CD14-positive monocyte (primary cell): Measurements from ENCODE around the gene RPTOR. TPM values are rescaled to one million over a fixed set of nuclear protein-coding genes. Genes with fewer than 3 reads are reported as not detected.

Experiments used
- DNase-seq, 3 donors: peaks; one replicate each; pipeline ENCODE4 v3.0.0-alpha.2; 2011 to 2022
- H2AFZ ChIP-seq: 2 replicates; pipeline ENCODE4 v1.6.0; 2012; ENCODE audit warnings: mild to moderate bottlenecking, low read depth, low read length, inconsistent platforms; ENCODE audit not compliant: insufficient read depth, poor library complexity, severe bottlenecking
- H3K27ac ChIP-seq, 2 donors: 1 replicate in 1 of 2; 2 replicates in 1 of 2; pipeline ENCODE4 v1.5.1; 2012 to 2013; ENCODE audit warnings: low read length in 2 of 2, control low read depth in 1 of 2, inconsistent platforms in 1 of 2, low read depth in 1 of 2, mild to moderate bottlenecking in 1 of 2
- H3K27me3 ChIP-seq, 2 donors: one replicate each; pipeline versions ENCODE4 v1.6.0 to v1.6.1; 2011 to 2013; ENCODE audit warnings: low read length in 2 of 2; ENCODE audit not compliant: control insufficient read depth in 2 of 2, insufficient read depth in 2 of 2
- H3K36me3 ChIP-seq, 2 donors: replicated peaks in 1 of 2; 1 replicate in 1 of 2; 2 replicates in 1 of 2; pipeline versions ENCODE4 v1.5.1 to v1.6.1; 2012 to 2013; ENCODE audit warnings: low read length in 2 of 2, control low read depth in 1 of 2, inconsistent platforms in 1 of 2, mild to moderate bottlenecking in 1 of 2; ENCODE audit not compliant: insufficient read depth in 2 of 2, control insufficient read depth in 1 of 2
- H3K4me1 ChIP-seq, 2 donors: 1 replicate in 1 of 2; 2 replicates in 1 of 2; pipeline versions ENCODE4 v1.5.1 to v1.6.1; 2012 to 2013; ENCODE audit warnings: low read length in 2 of 2, control low read depth in 1 of 2, inconsistent platforms in 1 of 2, mild to moderate bottlenecking in 1 of 2, moderate library complexity in 1 of 2; ENCODE audit not compliant: insufficient read depth in 2 of 2, control insufficient read depth in 1 of 2
- H3K4me2 ChIP-seq: replicated peaks from 2 replicates; pipeline ENCODE3; 2012; ENCODE audit warnings: low read length, moderate library complexity, mild to moderate bottlenecking; ENCODE audit not compliant: poor library complexity, severe bottlenecking; ENCODE audit errors: extremely low read depth
- H3K4me3 ChIP-seq, 3 experiments: fragments of 200-600 bp in 1 of 3; sonication (generic) in 1 of 3; replicated peaks in 1 of 3; 1 replicate in 2 of 3; 2 replicates in 1 of 3; pipeline ENCODE4 v1.5.1; 2011 to 2013; ENCODE audit warnings: low read length in 3 of 3, mild to moderate bottlenecking in 3 of 3, control low read depth in 2 of 3, low read depth in 2 of 3, inconsistent platforms in 1 of 3, moderate library complexity in 1 of 3
- H3K79me2 ChIP-seq: 2 replicates; pipeline ENCODE4 v1.6.0; 2012; ENCODE audit warnings: mild to moderate bottlenecking, control low read depth, inconsistent platforms, low read length, moderate library complexity; ENCODE audit not compliant: insufficient read depth
- H3K9ac ChIP-seq: 2 replicates; pipeline ENCODE4 v1.6.0; 2017; ENCODE audit warnings: low read length, mild to moderate bottlenecking; ENCODE audit not compliant: insufficient read depth, poor library complexity, severe bottlenecking
- H3K9me3 ChIP-seq, 2 donors: replicated peaks in 1 of 2; 1 replicate in 1 of 2; 2 replicates in 1 of 2; pipeline versions ENCODE4 v1.5.1 to v1.6.1; 2012 to 2013; ENCODE audit warnings: low read length in 2 of 2, control low read depth in 1 of 2; ENCODE audit not compliant: control insufficient read depth in 1 of 2, insufficient read depth in 1 of 2
- H4K20me1 ChIP-seq: 2 replicates; pipeline ENCODE4 v1.6.0; 2012; ENCODE audit warnings: mild to moderate bottlenecking, low read length, control low read depth, moderate library complexity; ENCODE audit not compliant: insufficient read depth
- H3K27ac Mint-ChIP-seq, 7 donors: one replicate each; pipeline ENCODE4 v1.8.0; 2020; ENCODE audit warnings: mild to moderate bottlenecking in 7 of 7, mixed read lengths in 7 of 7, moderate library complexity in 6 of 7, inconsistent platforms in 2 of 7
- H3K27me3 Mint-ChIP-seq, 3 donors: one replicate each; pipeline ENCODE4 v1.8.0; 2021 to 2022; ENCODE audit warnings: low read depth in 3 of 3, mild to moderate bottlenecking in 3 of 3, mixed read lengths in 3 of 3, moderate library complexity in 3 of 3, inconsistent platforms in 1 of 3
- H3K36me3 Mint-ChIP-seq, 2 donors: one replicate each; pipeline ENCODE4 v1.8.0; 2020; ENCODE audit warnings: mixed read lengths in 2 of 2, inconsistent platforms in 1 of 2, mild to moderate bottlenecking in 1 of 2
- H3K4me1 Mint-ChIP-seq: one replicate; pipeline ENCODE4 v1.8.0; 2020; ENCODE audit warnings: mild to moderate bottlenecking, mixed read lengths
- H3K4me3 Mint-ChIP-seq, 2 donors: one replicate each; pipeline ENCODE4 v1.8.0; 2020; ENCODE audit warnings: mild to moderate bottlenecking in 2 of 2, mixed read lengths in 2 of 2, moderate library complexity in 1 of 2
- H3K9me3 Mint-ChIP-seq, 7 donors: one replicate each; pipeline ENCODE4 v1.8.0; 2020 to 2022; ENCODE audit warnings: mixed read lengths in 7 of 7, mild to moderate bottlenecking in 6 of 7, moderate library complexity in 6 of 7, inconsistent platforms in 2 of 7
- CTCF ChIP-seq: fragments of 200-600 bp; IDR thresholded peaks from one replicate; pipeline ENCODE4 v1.8.0; 2022; ENCODE audit warnings: antibody characterized with exemption, mild to moderate bottlenecking
- WGBS: methylation state at CpG from one replicate; pipeline ENCODE4 v1.1.5; 2013; ENCODE audit warnings: missing lambda C conversion rate; ENCODE audit not compliant: insufficient coverage; 5-methylcytosine and 5-hydroxymethylcytosine counted together
- intact Hi-C, 2 donors: fragments of 100-400 bp; cut with micrococcal nuclease; formaldehyde crosslinking; loops; one replicate each; pipeline versions ENCODE4 v1.15.0 to v1.15.1; 2023
- polyA plus RNA-seq, 3 donors: library from polyadenylated mRNA; depleted of rRNA in 1 of 3; unstranded in 2 of 3; stranded (reverse) in 1 of 3; fragments of 300-500 nt in 2 of 3; fragments of >200 nt in 1 of 3; fragmentation: Illumina TruSeq in 2 of 3; gene quantifications; 1 replicate in 2 of 3; 2 replicates in 1 of 3; pipeline ENCODE4 v1.2.3, GENCODE V29; 2012 to 2021

Gene RPTOR
- polyA plus RNA-seq, 3 donors, result 1.1 to 8.7 (median 2.6) TPM

- H3K4me2 ChIP-seq, result no peak overlapping the region
- Mint-ChIP-seq H3K9me3 (no peaks in the 10 kb centered on the region), H3K4me1 (no peaks in the 10 kb centered on the region), H3K36me3 (no peaks in the 10 kb centered on the region), H3K27ac (peak overlapping the region in 1 of 7 donors; percentile 53), H3K27me3 (peaks cover 29 to 31% (median 30%) of the 10 kb centered on the region in 3 donors), H3K4me3 (peak overlapping the region in 1 of 2 donors; percentile 55)
- no peaks in the 10 kb centered on the region for H3K4me1 ChIP-seq
- intact Hi-C loops, result no loop called here
- no peak overlapping the region for H3K27ac ChIP-seq
- no CpG with 5 or more reads among the region's 8 CpGs for WGBS
- no peak overlapping the region for H3K9ac ChIP-seq
- H3K36me3 ChIP-seq, result no peaks in the 10 kb centered on the region
- H3K9me3 ChIP-seq, result no peaks in the 10 kb centered on the region
- no peak for TF ChIP-seq CTCF
- H3K79me2 ChIP-seq, result no peaks in the 10 kb centered on the region
- DNase-seq, result no peak
- H3K27me3 ChIP-seq, result no peaks in the 10 kb centered on the region
- no peaks in the 10 kb centered on the region for H4K20me1 ChIP-seq
- H3K4me3 ChIP-seq, result no peak overlapping the region
- H2AFZ ChIP-seq, result no peak overlapping the region
These were observed 16.1 kb upstream of the RPTOR start for GRCh38 chr17:80528536-80528935.

- Histone ChIP-seq H3K4me2 (no peak overlapping the region), H3K27ac (no peak overlapping the region), H2AFZ (no peak overlapping the region), H3K9ac (no peak overlapping the region), H3K4me3 (no peak overlapping the region), H4K20me1 (no peaks in the 10 kb centered on the region), H3K36me3 (no peaks in the 10 kb centered on the region), H3K79me2 (no peaks in the 10 kb centered on the region), H3K27me3 (no peaks in the 10 kb centered on the region), H3K4me1 (no peaks in the 10 kb centered on the region), H3K9me3 (no peaks in the 10 kb centered on the region)
- intact Hi-C loops, result no loop called here
- Mint-ChIP-seq H3K27me3 (peaks cover 24 to 31% (median 30%) of the 10 kb centered on the region in 3 donors), H3K9me3 (no peaks in the 10 kb centered on the region), H3K4me1 (no peaks in the 10 kb centered on the region), H3K27ac (peak overlapping the region in 1 of 7 donors; percentile 53), H3K36me3 (no peaks in the 10 kb centered on the region), H3K4me3 (no peak overlapping the region)
- no peak for TF ChIP-seq CTCF
- WGBS, result 87% methylated on average over 15 of the region's 23 CpGs
- DNase-seq, result no peak
These were observed 15.3 kb upstream of the RPTOR start for GRCh38 chr17:80529104-80529903.
